Panc1 (cell line): ENCODE measurements around the gene MAPK13. TPM values are rescaled to one million over a fixed set of nuclear protein-coding genes. Genes with fewer than 3 reads are reported as not detected.
"Not testable (repeated sequence)": the region's sequence is repeated elsewhere in the genome, so short reads cannot be mapped to it uniquely, and the experiment has no call there.

Experiments used
- ATAC-seq: fragments of 200-7000 bp; cut with Tn5 transposase; 2 replicates; pipeline ENCODE4 v1.9.1; 2020; ENCODE audit warnings: mild to moderate bottlenecking, moderate library complexity
- BruUV-seq: library from RNA; stranded (reverse); fragments of 400-500 nt; replicated peaks from 2 replicates; lab custom pipeline; 2021; lab: Mats Ljungman, UMichigan
- CTCF ChIA-PET: fragments of 300-600 bp; sonication (Branson Sonifier 250); formaldehyde crosslinking; loops from one replicate; lab custom pipeline; 2022; ENCODE audit warnings: antibody characterized with exemption; lab: Charles Lee
- POLR2A ChIA-PET: fragments of 300-600 bp; sonication (Branson Sonifier 250); formaldehyde crosslinking; loops from one replicate; lab custom pipeline; 2022; ENCODE audit warnings: antibody characterized with exemption; lab: Charles Lee
- DNase-seq: peaks from one replicate; pipeline ENCODE4 v3.0.0-alpha.2; 2010; ENCODE audit warnings: low read depth, low spot score
- H3K27ac ChIP-seq: 2 replicates; pipeline ENCODE4 v1.5.1; 2011; ENCODE audit warnings: mild to moderate bottlenecking, low read length, inconsistent platforms
- H3K27me3 ChIP-seq: fragments of 200-500 bp; sonication (Bioruptor generic); 2 replicates; pipeline ENCODE4 v1.6.0; 2014; ENCODE audit warnings: low read length, inconsistent platforms; ENCODE audit not compliant: control insufficient read depth, insufficient read depth
- H3K36me3 ChIP-seq: fragments of 200-500 bp; sonication (Bioruptor generic); 2 replicates; pipeline ENCODE4 v1.5.1; 2014; ENCODE audit warnings: inconsistent platforms, mild to moderate bottlenecking, low read length, moderate library complexity; ENCODE audit not compliant: control insufficient read depth, insufficient read depth
- H3K4me1 ChIP-seq: 2 replicates; pipeline ENCODE4 v1.5.1; 2011; ENCODE audit warnings: inconsistent platforms, mild to moderate bottlenecking, low read length, moderate library complexity; ENCODE audit not compliant: control insufficient read depth, insufficient read depth
- H3K4me3 ChIP-seq, 2 experiments: 2 replicates each; pipeline ENCODE4 v1.5.1; 2011 to 2012; ENCODE audit warnings: low read depth in 2 of 2, low read length in 2 of 2, mild to moderate bottlenecking in 2 of 2, inconsistent platforms in 1 of 2, moderate library complexity in 1 of 2
- H3K9me3 ChIP-seq: fragments of 200-500 bp; sonication (Bioruptor generic); 2 replicates; pipeline ENCODE4 v1.5.1; 2014; ENCODE audit warnings: low read depth, mild to moderate bottlenecking, inconsistent platforms, low read length, moderate library complexity; ENCODE audit not compliant: control insufficient read depth, insufficient read depth
- POLR2AphosphoS5 ChIP-seq: IDR thresholded peaks from 2 replicates; pipeline ENCODE4 v1.6.1; 2012; ENCODE audit warnings: mild to moderate bottlenecking, low read depth, low read length, moderate library complexity
- SIN3A ChIP-seq: IDR thresholded peaks from 2 replicates; pipeline ENCODE4 v1.6.1; 2012; ENCODE audit warnings: low read depth, mild to moderate bottlenecking, low read length, moderate library complexity, borderline replicate concordance; ENCODE audit not compliant: insufficient read depth
- TCF7L2 ChIP-seq: IDR thresholded peaks from 2 replicates; pipeline ENCODE4 v1.6.1; 2011; ENCODE audit warnings: mild to moderate bottlenecking, low read depth, low read length, inconsistent platforms
- in situ Hi-C: cut with HindIII; loops from 2 replicates; pipeline ENCODE4 v1.10.0; 2016; ENCODE audit warnings: low sequenced_read_pairs, low pct_unique_long_range_greater_than_20kb
- intact Hi-C: fragments of 100-400 bp; cut with micrococcal nuclease; formaldehyde crosslinking; loops from one replicate; pipeline ENCODE4 v1.10.0; 2022; ENCODE audit not compliant: unreplicated experiment
- total RNA-seq: library from RNA; stranded (reverse); gene quantifications from one replicate; pipeline ENCODE4 v1.2.1, GENCODE V29; 2021; ENCODE audit not compliant: unreplicated experiment
- TF ChIP-seq, protein P1 (sequence below), 2 experiments: IDR thresholded peaks; 2 replicates each; pipeline ENCODE4 v1.6.1; 2011 to 2012; ENCODE audit warnings: low read depth in 2 of 2, control low read depth in 1 of 2, low read length in 1 of 2, mild to moderate bottlenecking in 1 of 2, moderate library complexity in 1 of 2; ENCODE audit not compliant: insufficient read depth in 1 of 2
- TF ChIP-seq, protein P2 (sequence below): fragments of 450-650 bp; IDR thresholded peaks from 2 replicates; pipeline ENCODE4 v1.5.1; 2017; ENCODE audit warnings: mild to moderate bottlenecking

Gene MAPK13
- total RNA-seq, 1 experiment from 2014 or later: 2.5 TPM

DNA sequence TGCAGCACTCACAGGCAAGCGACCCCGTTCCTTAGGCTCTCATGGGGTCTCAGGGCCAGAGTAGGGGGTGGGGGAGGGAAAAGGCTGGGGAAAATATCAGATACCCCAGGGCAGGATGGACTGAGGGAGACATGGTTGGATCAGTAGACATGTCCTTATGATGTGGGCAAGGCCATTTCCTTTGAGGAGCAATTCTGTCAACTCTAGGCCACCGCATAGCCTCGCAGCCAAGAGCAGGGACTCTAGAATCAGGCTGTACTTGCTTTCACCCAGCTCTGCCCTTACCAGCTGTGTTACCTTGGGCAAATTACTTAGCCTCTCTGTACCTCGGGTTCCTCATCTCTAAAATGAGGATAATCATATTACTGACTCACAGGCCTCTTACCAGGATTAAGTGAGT, 2.2 kb upstream of the MAPK13 start:
- Histone ChIP-seq H3K9me3 (no peaks in the 10 kb centered on the region), H3K4me3 (no peak overlapping the region), H3K27me3 (no peaks in the 10 kb centered on the region), H3K4me1 (peaks cover 5% of the 10 kb centered on the region), H3K27ac (no peak overlapping the region), H3K36me3 (no peaks in the 10 kb centered on the region)
- ChIA-PET CTCF (no interaction called here), POLR2A (no interaction called here)
- intact Hi-C loops (no loop called here), in situ Hi-C loops (no loop called here)
- ATAC-seq (no peak), DNase-seq (no peak)
- no TSS peak for BruUV-seq
- TF ChIP-seq, protein P1, sequence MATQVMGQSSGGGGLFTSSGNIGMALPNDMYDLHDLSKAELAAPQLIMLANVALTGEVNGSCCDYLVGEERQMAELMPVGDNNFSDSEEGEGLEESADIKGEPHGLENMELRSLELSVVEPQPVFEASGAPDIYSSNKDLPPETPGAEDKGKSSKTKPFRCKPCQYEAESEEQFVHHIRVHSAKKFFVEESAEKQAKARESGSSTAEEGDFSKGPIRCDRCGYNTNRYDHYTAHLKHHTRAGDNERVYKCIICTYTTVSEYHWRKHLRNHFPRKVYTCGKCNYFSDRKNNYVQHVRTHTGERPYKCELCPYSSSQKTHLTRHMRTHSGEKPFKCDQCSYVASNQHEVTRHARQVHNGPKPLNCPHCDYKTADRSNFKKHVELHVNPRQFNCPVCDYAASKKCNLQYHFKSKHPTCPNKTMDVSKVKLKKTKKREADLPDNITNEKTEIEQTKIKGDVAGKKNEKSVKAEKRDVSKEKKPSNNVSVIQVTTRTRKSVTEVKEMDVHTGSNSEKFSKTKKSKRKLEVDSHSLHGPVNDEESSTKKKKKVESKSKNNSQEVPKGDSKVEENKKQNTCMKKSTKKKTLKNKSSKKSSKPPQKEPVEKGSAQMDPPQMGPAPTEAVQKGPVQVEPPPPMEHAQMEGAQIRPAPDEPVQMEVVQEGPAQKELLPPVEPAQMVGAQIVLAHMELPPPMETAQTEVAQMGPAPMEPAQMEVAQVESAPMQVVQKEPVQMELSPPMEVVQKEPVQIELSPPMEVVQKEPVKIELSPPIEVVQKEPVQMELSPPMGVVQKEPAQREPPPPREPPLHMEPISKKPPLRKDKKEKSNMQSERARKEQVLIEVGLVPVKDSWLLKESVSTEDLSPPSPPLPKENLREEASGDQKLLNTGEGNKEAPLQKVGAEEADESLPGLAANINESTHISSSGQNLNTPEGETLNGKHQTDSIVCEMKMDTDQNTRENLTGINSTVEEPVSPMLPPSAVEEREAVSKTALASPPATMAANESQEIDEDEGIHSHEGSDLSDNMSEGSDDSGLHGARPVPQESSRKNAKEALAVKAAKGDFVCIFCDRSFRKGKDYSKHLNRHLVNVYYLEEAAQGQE (IDR thresholded peaks at IDR 0.05; ENCODE audit: insufficient read depth in 1 of 2, low read depth in 2 of 2, low read length in 1 of 2): no peak
- no peak for TF ChIP-seq TCF7L2
- no peak for TF ChIP-seq SIN3A
- no peak for TF ChIP-seq POLR2AphosphoS5
- TF ChIP-seq, protein P2, sequence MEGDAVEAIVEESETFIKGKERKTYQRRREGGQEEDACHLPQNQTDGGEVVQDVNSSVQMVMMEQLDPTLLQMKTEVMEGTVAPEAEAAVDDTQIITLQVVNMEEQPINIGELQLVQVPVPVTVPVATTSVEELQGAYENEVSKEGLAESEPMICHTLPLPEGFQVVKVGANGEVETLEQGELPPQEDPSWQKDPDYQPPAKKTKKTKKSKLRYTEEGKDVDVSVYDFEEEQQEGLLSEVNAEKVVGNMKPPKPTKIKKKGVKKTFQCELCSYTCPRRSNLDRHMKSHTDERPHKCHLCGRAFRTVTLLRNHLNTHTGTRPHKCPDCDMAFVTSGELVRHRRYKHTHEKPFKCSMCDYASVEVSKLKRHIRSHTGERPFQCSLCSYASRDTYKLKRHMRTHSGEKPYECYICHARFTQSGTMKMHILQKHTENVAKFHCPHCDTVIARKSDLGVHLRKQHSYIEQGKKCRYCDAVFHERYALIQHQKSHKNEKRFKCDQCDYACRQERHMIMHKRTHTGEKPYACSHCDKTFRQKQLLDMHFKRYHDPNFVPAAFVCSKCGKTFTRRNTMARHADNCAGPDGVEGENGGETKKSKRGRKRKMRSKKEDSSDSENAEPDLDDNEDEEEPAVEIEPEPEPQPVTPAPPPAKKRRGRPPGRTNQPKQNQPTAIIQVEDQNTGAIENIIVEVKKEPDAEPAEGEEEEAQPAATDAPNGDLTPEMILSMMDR: no peak

DNA sequence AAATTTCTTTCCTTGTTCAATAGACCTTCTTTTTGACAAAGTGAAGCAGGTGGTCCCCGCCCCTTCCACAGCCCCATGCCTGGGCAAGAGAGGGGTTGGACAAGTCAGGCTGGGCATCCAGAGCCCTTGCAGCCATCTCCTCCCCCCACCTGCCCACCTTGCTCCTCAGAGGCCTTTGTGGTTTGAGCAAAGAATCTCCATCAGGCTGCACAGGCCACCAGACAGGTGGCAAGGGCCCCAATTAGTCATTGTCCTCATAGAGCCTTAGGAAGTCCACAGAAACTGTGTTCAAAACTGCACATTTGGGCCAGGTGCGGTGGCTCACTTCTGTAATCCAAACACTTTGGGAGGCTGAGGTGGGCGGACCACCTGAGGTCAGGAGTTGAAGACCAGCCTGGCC, 1.5 kb upstream of the MAPK13 start:
- no peak overlapping the region for H3K4me3 ChIP-seq
- ATAC-seq (no peak), DNase-seq (no peak)
- BruUV-seq: no TSS peak
- H3K27ac ChIP-seq: no peak overlapping the region
- TF ChIP-seq, protein P2: no peak
- TF ChIP-seq SIN3A: no peak
- no peak for TF ChIP-seq TCF7L2
- TF ChIP-seq POLR2AphosphoS5: no peak
- TF ChIP-seq, protein P1 (IDR thresholded peaks at IDR 0.05; ENCODE audit: insufficient read depth in 1 of 2, low read depth in 2 of 2, low read length in 1 of 2): no peak
- H3K4me1 ChIP-seq: peaks cover 5% of the 10 kb centered on the region
- in situ Hi-C loops: no loop called here
- H3K36me3 ChIP-seq: no peaks in the 10 kb centered on the region
- intact Hi-C loops: no loop called here
- POLR2A ChIA-PET: no interaction called here
- H3K9me3 ChIP-seq: no peaks in the 10 kb centered on the region
- no peaks in the 10 kb centered on the region for H3K27me3 ChIP-seq
- CTCF ChIA-PET: no interaction called here

DNA sequence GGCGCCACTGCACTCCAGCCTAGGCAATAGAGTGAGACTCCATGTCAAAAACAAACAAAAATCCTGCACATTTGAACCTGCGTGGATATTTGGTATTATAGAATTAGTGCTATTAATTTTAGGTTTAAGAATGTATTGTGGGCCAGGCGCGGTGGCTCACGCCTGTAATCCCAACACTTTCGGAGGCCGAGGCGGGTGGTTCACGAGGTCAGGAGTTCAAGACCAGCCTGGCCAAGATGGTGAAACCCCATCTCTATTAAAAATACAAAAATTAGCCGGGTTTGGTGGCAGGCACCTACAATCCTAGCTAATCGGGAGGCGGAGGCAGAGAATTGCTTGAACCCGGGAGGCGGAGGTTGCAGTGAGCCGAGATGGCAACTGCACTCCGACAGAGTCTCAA, 979 bp upstream of the MAPK13 start:
- H3K27me3 ChIP-seq, BruUV-seq, H3K36me3 ChIP-seq, H3K4me1 ChIP-seq, POLR2A ChIA-PET, H3K9me3 ChIP-seq, H3K4me3 ChIP-seq, intact Hi-C loops, CTCF ChIA-PET, DNase-seq, ATAC-seq, H3K27ac ChIP-seq, in situ Hi-C loops: not testable (repeated sequence)
